GM12891 (cell line): ENCODE results near the gene FLAD1.

Experiments
- DNase-seq: peaks from one replicate; pipeline ENCODE4 v3.0.0; 2011; ENCODE audit warnings: low spot score; ENCODE audit not compliant: insufficient read length
- FAIRE-seq: peaks from 2 replicates; lab custom pipeline; 2011; peaks lifted over from hg19 to GRCh38; lab: Jason Lieb, UNC
- PAX5 ChIP-seq: IDR thresholded peaks from 2 replicates; pipeline ENCODE4 v1.6.1; 2011; ENCODE audit warnings: low read length, moderate library complexity, mild to moderate bottlenecking; ENCODE audit not compliant: insufficient read depth, severe bottlenecking
- POLR2A ChIP-seq: IDR thresholded peaks from 2 replicates; pipeline ENCODE4 v1.6.1; 2011; ENCODE audit warnings: low read depth, low read length, control low read depth
- POLR2AphosphoS5 ChIP-seq: IDR thresholded peaks from 2 replicates; pipeline ENCODE4 v1.6.1; 2011; ENCODE audit warnings: low read depth, low read length, control low read depth
- POU2F2 ChIP-seq: IDR thresholded peaks from 2 replicates; pipeline ENCODE4 v1.6.1; 2011; ENCODE audit warnings: low read depth, mild to moderate bottlenecking, control low read depth, low read length, moderate library complexity
- SPI1 ChIP-seq: IDR thresholded peaks from 2 replicates; pipeline ENCODE4 v1.6.1; 2011; ENCODE audit warnings: low read depth, low read length, control low read depth
- TAF1 ChIP-seq: IDR thresholded peaks from 2 replicates; pipeline ENCODE4 v1.6.1; 2011; ENCODE audit warnings: low read depth, low read length, control low read depth

Gene FLAD1

DNA sequence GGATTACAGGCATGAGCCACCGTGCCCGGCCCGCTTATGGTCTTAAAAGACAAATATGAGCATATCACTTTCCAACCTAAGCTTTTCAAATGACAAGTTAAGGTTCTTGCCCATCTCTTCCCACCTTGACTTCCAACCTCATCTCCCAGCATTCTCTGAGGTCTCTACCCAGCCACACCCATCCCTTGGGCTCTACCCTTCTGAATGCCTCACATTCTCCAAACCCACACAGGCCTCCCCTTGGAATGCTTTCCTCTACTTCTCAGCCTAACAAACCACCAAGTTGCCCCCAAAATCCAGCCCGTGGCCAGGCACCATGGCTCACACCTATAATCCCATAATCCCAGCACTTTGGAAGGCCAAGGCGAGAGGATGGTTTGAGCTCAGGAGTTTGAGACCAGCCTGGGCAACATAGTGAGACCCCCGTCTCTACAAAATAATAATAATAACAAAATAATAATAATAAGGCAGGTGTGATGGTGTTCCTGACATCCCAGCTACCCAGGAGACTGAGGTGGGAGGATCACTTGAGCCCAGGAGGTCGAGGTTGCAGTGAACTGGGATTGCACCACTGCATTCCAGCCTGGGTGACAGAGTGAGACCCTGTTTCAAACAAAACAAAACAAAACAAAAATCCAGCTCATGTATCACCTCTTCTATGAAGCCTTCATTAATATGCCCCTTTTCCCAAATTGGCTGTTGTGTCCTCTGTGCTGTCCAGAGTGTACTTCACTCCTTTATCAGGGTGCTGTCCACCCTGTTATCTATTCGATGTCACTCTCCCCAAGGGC, 39.2 kb downstream of the FLAD1 start:
- TF ChIP-seq POLR2AphosphoS5 (no peak), TAF1 (no peak), PAX5 (no peak), POLR2A (no peak), POU2F2 (no peak), SPI1 (no peak)
- DNase-seq: no peak
- FAIRE-seq: no peak

DNA sequence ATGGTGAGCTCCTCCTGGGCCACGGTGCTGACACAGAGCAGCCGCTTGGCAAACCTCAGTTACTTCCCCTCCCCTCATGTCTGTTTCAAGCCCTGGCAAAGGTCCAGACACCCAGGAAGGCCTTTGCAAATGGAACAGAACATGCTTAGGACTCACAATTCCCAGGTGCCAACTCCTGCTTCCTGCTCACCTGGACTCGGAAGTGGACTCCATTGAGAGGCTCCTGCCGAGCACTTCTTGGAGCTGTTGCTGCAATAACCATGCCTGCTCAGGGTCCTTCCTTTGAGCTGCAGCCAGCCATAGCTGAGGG, 39.7 kb downstream of the FLAD1 start:
- FAIRE-seq (no peak), DNase-seq (no peak)
- TF ChIP-seq TAF1 (no peak), SPI1 (no peak), POLR2AphosphoS5 (no peak), PAX5 (no peak), POLR2A (no peak), POU2F2 (no peak)

DNA sequence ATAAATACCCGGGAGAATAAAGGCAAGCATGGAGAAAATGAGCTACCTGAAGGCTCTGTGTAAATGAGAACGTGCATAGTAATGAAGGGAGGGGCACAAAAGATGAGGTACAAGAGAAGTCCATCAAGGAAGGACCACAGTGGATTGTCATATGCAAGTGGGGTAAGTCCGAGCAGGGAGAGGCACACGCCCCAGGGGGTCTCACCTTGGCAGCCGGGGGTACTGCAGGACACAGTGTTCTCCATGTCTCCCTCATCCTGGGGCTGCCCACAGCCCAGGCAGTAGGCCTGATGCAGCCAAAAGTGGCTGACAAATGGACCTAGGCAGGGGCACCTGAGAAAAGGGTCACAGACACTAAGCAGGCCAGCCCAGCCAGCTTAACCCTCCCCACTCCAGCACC, 40.5 kb downstream of the FLAD1 start:
- DNase-seq (no peak), FAIRE-seq (no peak)
- TF ChIP-seq POU2F2: no peak
- TF ChIP-seq SPI1: no peak
- TF ChIP-seq POLR2A: no peak
- no peak for TF ChIP-seq PAX5
- TF ChIP-seq POLR2AphosphoS5: no peak
- TF ChIP-seq TAF1: no peak

DNA sequence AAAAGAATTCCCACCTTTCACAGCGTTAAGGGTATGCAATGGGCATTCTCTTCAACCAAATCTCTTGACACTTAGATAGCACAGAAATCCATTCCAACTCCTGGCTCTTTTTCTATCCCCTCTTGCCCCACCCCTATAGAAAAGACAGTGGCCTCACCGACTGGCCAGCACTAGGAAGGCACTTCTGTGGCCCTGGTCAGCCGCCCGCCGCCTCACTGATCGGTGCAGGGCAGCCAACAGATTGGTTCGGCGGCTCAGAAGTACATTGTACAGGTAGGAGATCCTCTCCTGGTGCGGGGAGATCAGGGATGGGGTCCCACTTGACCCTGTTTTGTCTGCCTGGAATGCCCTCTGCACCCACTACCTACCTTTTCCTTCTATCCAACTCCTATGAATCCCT, 41.2 kb downstream of the FLAD1 start:
- no peak for TF ChIP-seq POLR2A
- no peak for TF ChIP-seq TAF1
- DNase-seq (no peak), FAIRE-seq (no peak)

GRCh38 chr1:155026154-155026553, 43.0 kb downstream of the FLAD1 start:
- no peak for TF ChIP-seq PAX5
- TF ChIP-seq TAF1: no peak
- TF ChIP-seq POU2F2: no peak
- no peak for FAIRE-seq
- no peak for DNase-seq

- FAIRE-seq (no peak), DNase-seq (no peak)
- TF ChIP-seq TAF1 (no peak), PAX5 (no peak), POLR2AphosphoS5 (no peak), SPI1 (no peak), POLR2A (no peak), POU2F2 (no peak)
Measured at GRCh38 chr1:155026588-155026987, 43.4 kb downstream of the FLAD1 start.

- DNase-seq (no peak), FAIRE-seq (no peak)
- TF ChIP-seq PAX5 (no peak), POU2F2 (no peak), SPI1 (no peak), POLR2A (no peak), POLR2AphosphoS5 (no peak), TAF1 (no peak)
Measured at GRCh38 chr1:155029513-155030242, 46.5 kb downstream of the FLAD1 start.

- DNase-seq: no peak
- TF ChIP-seq POLR2A (no peak), POU2F2 (no peak), TAF1 (no peak), POLR2AphosphoS5 (no peak), PAX5 (no peak), SPI1 (no peak)
- no peak for FAIRE-seq
Measured at GRCh38 chr1:155030243-155030795, 47.2 kb downstream of the FLAD1 start.

DNA sequence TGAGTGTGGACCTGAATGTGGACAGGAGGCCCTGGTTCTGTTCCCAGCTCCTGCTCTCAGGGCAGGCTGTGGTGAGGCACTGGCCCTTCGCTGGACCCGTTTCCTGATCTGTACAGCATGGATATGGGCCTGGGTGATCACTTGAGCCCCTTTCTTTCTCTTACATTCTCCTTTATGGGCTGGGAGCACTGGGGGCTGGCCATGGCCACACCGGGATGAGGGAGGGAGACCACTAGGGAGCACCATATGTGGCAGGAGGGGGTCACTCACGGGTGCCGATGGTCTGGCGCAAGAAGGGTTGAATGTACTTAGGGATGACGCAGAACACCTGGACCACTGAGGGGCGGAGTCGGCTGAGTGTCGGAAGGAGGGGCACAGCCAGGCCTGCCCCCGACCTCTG, 47.8 kb downstream of the FLAD1 start:
- TF ChIP-seq TAF1: no peak
- no peak for TF ChIP-seq POLR2A
- no peak for TF ChIP-seq POLR2AphosphoS5
- no peak for FAIRE-seq
- no peak for DNase-seq

- DNase-seq (no peak), FAIRE-seq (no peak)
- TF ChIP-seq POLR2A (no peak), POU2F2 (no peak), PAX5 (no peak), SPI1 (no peak), POLR2AphosphoS5 (no peak), TAF1 (no peak)
Measured at GRCh38 chr1:155032886-155033285, 49.7 kb downstream of the FLAD1 start.

DNA sequence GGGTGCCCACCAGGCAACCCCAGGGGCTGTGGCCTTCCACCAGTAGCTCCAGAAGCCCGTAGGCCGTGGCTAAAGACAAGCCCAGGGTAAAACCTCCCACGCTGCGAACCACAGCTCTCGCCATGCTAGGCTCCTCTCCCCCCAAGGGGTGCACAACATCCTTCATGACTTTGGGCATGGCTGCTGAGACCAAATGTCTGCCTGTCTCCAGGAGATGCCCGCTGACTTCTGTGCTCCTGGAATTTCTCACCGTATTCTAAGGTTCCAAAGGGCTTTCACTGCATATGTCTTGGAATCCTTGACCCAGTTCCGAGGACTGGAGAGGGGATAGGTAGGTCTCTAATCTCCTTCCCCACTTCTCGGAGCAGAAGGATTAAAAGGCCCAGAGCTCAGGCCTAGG, 50.4 kb downstream of the FLAD1 start, which contains the start of the genes DCST1 and DCST2:
DCST1 (plus strand) TSS at position 301 of the 400 bp plus-strand sequence. CDS start 213 bp downstream, outside the sequence.
DCST2 (minus strand) TSS at position 258 of the 400 bp plus-strand sequence; CDS start at position 178, 80 bp downstream.
- TF ChIP-seq POU2F2 (no peak), POLR2A (no peak), TAF1 (no peak), SPI1 (no peak), POLR2AphosphoS5 (no peak), PAX5 (no peak)
- no peak for DNase-seq
- no peak for FAIRE-seq
